ENCODE data around the gene PRPF40A.

The PRPF40A gene

DNA sequence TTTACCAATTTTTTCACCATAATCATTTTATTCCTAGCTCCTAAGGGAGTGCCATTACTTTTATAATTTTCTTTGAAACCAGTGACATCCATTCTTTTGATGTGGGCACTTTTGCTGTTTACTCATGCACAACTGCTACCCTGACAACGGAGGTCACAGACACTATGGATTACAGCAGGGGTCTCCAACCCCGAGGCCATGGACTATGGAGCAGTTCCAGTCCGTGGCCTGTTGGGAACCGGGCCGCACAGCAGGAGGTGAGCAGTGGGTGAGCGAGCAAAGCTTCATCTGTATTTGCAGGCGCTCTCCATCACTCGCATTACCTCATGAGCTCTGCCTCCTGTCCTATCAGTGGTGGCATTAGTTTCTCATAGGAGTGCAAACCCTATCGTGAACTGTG is 34.6 kb downstream of the PRPF40A start:
- no peak for TF ChIP-seq CTCF (IDR thresholded peaks at IDR 0.05)

- TF ChIP-seq CTCF (IDR thresholded peaks at IDR 0.05) = no peak
Measured at GRCh38 chr2:152678808-152679207, 38.5 kb downstream of the PRPF40A start.

DNA sequence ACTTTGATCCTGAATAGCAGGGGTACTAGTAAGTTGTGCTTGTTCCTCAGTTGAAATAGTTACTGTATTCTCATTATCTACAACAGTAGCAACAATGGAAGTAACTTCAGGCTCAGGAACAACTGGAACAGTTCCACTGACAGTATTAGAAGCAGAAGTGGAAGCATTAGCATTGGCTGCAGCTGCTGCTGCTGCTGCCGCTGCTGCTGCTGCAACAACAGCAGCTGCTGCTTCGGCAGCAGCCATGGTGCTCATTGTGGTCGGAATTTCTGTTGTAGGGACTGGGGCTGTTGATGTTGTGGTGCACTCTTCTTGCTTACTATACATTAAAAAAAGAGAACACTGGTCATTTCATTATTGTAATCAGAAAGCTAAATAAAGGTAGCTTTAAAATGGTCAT is 40.8 kb downstream of the PRPF40A start:
- TF ChIP-seq CTCF (IDR thresholded peaks at IDR 0.05) = no peak

- TF ChIP-seq CTCF (IDR thresholded peaks at IDR 0.05) = no peak
Measured at GRCh38 chr2:152674334-152674733, 42.9 kb downstream of the PRPF40A start.

- TF ChIP-seq CTCF (IDR thresholded peaks at IDR 0.05) = no peak
Measured at GRCh38 chr2:152664725-152665124, 52.5 kb downstream of the PRPF40A start.

DNA sequence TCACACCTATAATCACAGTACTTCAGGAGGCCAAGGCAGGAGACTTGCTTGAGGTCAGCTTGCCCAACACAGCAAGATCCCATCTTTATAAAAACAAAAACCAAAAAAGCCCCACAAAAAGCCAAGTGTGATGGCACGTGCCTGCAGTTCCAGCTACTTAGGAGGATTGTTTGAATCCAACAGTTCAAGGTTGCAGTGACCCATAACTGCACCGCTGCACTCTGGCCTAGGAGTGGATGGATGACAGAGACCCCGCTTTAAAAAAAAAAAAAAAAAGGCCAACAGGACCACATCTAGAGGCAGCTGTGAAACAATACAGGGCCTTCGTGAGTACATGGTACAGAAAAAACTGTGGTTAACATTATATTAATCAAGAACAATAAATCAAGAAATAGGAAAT is 56.2 kb downstream of the PRPF40A start:
- no peak for TF ChIP-seq CTCF (IDR thresholded peaks at IDR 0.05)

- no peak for TF ChIP-seq CTCF (IDR thresholded peaks at IDR 0.05)
Measured at GRCh38 chr2:152658221-152658620, 59.0 kb downstream of the PRPF40A start.

DNA sequence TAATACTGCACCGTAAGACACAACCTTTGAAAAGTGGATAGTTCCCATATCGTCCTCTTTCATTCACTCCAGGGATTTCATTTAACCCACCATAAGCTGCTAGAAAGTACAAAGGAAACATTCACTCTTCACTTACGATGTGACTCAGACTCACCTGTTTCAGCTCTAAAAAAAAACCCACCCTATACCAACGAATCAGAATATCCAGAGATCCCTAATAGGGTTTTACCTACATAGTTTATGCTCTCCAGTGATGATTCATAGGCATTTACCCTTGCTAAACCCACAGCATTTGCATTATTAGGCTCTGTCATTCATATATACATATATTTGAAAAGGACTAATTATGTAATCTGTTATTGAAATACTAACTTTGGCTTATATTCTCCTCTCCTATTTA is 60.2 kb downstream of the PRPF40A start:
- no peak for TF ChIP-seq CTCF (IDR thresholded peaks at IDR 0.05)
